ENCODE results near the gene ACAP3.

DNA sequence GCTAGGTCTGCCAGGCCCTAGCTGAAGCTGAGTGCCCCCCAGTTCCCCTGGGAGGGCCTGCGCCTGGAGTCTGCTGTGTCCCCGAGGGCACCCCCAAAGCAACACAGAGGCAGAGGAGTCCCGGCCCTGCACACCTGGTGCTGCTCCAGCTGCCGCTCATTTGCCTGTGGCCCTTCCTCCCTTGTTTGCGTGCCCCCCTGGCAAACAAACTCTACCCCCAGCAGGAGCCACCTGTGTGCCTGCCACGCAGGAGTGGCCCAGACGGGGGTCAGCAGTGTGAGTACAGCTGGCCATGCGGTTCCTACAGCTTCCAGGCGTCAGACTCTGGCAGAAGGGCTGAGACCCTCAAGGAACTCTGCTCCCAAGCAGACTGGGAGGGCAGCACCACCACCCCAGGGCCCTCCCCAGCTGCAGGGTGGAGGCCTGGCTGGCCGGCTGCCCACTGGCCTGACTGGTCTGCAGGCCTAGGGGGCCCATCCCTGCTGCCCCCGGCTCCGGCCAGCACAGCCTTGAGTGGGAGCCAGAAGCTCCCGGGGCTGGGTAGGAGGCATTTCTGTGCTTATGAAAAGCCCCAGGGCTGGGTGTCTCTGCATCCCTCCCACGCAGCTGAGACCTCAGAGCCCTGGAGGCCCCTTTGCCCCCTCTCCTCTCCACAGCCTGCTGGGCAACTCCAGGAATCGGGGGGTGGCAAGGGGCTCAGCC lies 22.8 kb upstream of the ACAP3 start:
- TF ChIP-seq POLR2AphosphoS5 (IDR thresholded peaks at IDR 0.05; ENCODE audit: low read depth) = no peak
- TF ChIP-seq, protein P1, sequence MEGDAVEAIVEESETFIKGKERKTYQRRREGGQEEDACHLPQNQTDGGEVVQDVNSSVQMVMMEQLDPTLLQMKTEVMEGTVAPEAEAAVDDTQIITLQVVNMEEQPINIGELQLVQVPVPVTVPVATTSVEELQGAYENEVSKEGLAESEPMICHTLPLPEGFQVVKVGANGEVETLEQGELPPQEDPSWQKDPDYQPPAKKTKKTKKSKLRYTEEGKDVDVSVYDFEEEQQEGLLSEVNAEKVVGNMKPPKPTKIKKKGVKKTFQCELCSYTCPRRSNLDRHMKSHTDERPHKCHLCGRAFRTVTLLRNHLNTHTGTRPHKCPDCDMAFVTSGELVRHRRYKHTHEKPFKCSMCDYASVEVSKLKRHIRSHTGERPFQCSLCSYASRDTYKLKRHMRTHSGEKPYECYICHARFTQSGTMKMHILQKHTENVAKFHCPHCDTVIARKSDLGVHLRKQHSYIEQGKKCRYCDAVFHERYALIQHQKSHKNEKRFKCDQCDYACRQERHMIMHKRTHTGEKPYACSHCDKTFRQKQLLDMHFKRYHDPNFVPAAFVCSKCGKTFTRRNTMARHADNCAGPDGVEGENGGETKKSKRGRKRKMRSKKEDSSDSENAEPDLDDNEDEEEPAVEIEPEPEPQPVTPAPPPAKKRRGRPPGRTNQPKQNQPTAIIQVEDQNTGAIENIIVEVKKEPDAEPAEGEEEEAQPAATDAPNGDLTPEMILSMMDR (IDR thresholded peaks at IDR 0.05; ENCODE audit: insufficient read depth, low read length) = no peak
- TF ChIP-seq SPI1 (IDR thresholded peaks at IDR 0.05; ENCODE audit: borderline replicate concordance, low read depth) = no peak

Measured in HL-60 (cell line).